NB4 (cell line): Measurements from ENCODE around the gene VAV3.

Source experiments
- TF ChIP-seq, protein P1 (sequence below): IDR thresholded peaks from 2 replicates; pipeline ENCODE4 v1.6.1; 2011; ENCODE audit warnings: low read depth, low read length
- TF ChIP-seq, protein P2 (sequence below): IDR thresholded peaks from one replicate; pipeline ENCODE4 v1.5.1; 2012; ENCODE audit warnings: low read depth, low read length

DNA sequence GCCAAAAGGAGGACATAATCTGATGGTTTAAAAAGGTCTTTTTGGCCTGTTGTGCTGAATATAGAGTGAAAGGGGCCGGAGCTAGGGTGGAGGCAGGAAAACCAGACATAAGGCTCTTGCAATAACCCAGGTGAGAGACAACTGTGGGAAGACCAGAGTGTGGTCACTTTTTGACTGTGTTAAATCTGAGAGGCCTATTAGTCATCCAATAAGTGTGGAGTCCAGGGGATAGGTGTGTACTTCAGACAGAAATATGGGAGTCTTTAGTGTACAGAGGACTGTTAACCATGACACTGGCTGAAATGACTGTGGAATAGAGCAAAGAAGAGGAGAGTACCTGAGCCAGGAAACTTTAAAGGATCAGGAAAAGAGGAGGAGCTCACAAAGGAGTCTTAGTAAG is 89.3 kb downstream of the VAV3 start:
- TF ChIP-seq, protein P1, sequence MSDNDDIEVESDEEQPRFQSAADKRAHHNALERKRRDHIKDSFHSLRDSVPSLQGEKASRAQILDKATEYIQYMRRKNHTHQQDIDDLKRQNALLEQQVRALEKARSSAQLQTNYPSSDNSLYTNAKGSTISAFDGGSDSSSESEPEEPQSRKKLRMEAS: no peak
- TF ChIP-seq, protein P2, sequence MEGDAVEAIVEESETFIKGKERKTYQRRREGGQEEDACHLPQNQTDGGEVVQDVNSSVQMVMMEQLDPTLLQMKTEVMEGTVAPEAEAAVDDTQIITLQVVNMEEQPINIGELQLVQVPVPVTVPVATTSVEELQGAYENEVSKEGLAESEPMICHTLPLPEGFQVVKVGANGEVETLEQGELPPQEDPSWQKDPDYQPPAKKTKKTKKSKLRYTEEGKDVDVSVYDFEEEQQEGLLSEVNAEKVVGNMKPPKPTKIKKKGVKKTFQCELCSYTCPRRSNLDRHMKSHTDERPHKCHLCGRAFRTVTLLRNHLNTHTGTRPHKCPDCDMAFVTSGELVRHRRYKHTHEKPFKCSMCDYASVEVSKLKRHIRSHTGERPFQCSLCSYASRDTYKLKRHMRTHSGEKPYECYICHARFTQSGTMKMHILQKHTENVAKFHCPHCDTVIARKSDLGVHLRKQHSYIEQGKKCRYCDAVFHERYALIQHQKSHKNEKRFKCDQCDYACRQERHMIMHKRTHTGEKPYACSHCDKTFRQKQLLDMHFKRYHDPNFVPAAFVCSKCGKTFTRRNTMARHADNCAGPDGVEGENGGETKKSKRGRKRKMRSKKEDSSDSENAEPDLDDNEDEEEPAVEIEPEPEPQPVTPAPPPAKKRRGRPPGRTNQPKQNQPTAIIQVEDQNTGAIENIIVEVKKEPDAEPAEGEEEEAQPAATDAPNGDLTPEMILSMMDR: no peak
